Femur (tissue), 1 donor: ENCODE data around the gene HMGB4.

Experiments used
- DNase-seq: peaks from one replicate; pipeline ENCODE4 v3.0.0-alpha.2; 2017

The HMGB4 gene, protein sequence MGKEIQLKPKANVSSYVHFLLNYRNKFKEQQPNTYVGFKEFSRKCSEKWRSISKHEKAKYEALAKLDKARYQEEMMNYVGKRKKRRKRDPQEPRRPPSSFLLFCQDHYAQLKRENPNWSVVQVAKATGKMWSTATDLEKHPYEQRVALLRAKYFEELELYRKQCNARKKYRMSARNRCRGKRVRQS

GRCh38 chr1:33863779-33864178 is at the start of gene HMGB4:
Gene HMGB4, plus strand, starts transcription at chr1:33864079. Its CDS starts 113 bp downstream, at chr1:33864192.
- no peak for DNase-seq

GRCh38 chr1:33814166-33814565 is 49.7 kb upstream of the HMGB4 start:
- DNase-seq: no peak

GRCh38 chr1:33815061-33815460 is 48.8 kb upstream of the HMGB4 start:
- DNase-seq: no peak

GRCh38 chr1:33818071-33818470 is 45.8 kb upstream of the HMGB4 start:
- no peak for DNase-seq

DNA sequence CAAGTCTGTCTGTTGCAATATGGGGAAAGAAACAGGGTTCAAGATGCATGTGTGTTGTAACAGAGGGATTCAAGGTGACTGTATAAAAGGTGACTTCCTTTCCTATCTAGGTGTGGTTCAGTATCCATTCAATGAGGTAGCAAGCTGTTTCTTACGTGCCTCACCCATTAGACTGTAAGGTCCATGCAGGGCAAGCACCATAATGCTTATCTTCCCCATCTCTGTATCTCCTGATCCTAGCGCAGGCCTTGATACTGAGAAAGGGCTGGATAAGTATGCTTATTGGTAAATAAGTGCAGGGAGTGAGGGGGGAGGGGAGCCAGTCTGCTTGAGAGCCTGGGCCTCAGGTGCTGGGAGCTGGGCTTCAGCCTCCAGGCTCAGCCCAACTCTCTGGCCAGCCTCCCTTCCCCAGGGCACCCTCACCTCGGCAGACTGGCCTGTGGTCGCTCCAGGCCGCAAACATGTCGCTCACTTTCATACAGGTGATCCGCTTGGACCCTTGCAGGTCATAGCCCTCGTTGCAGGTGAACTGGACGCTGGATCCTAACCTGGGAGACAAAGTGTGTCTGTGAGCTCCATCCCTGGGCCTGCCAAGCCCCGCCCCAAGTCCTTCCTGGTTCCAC is 44.5 kb upstream of the HMGB4 start:
- no peak for DNase-seq

GRCh38 chr1:33819913-33820311 is 44.0 kb upstream of the HMGB4 start:
- DNase-seq: no peak

- no peak for DNase-seq
Observed at GRCh38 chr1:33820804-33821203, 43.1 kb upstream of the HMGB4 start.

GRCh38 chr1:33821291-33821690 is 42.6 kb upstream of the HMGB4 start:
- no peak for DNase-seq

DNA sequence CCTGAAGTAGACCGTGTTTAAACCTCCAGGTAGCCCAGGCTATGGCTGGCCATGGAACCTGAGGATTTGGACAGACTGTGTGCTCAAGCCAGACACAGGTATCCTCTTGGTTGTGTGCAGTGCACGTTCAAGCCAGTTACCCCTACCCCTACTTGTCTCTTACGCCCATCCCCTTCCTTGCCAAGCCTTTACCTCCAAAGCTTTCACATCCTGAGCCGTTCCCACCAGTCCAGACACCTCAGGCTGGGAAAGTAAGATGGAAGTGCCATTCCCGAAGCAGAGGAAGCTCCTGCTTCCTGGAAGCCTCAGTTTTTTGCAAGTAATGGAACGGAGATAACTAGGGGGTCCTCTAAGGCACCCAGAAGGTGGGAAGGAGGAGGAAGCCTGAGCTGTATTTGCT is 41.5 kb upstream of the HMGB4 start:
- no peak for DNase-seq

- no peak for DNase-seq
Observed at GRCh38 chr1:33823401-33823800, 40.5 kb upstream of the HMGB4 start.

GRCh38 chr1:33823830-33824229 is 40.0 kb upstream of the HMGB4 start:
- DNase-seq: no peak

- no peak for DNase-seq
Observed at GRCh38 chr1:33824321-33824720, 39.6 kb upstream of the HMGB4 start.

DNA sequence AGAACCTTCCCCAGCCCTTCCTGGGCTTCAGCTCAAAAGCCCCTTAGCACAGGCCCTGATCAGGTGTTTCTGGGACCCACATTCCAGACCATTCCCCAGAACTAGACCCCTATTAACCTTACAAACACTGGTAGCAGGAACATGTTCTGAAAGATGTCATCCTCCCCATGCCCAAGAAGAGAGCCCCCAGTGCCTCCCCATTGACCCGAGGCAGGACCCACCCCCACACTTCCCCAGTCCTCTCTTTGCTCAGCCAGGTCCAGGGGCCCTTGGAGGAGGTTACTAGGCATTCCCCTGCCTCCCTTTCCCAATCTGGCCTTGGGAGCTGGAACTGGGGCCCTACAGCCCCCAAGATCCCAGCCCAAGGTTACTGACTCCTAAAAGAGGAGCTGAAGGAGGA is 38.9 kb upstream of the HMGB4 start:
- no peak for DNase-seq

GRCh38 chr1:33825506-33825905 is 38.4 kb upstream of the HMGB4 start:
- no peak for DNase-seq

DNA sequence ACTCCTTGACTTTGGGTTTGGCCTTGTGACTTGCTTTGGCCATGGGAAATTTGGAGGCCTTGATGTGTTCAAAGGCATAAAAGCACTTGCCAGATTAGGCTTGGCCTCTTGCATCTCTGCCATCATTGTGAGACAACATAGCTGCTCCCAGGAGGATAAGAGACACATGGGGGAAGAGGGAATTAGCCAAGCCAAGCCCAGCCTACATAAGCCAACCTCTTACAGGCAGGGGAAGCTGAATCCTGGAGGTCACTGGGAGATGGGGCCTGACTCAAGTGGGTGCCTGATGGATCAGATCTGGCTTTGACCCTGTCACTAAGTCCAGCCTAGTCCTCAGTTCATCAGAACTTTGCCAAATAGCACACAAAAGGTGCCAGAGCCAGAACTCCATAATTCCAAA is 37.6 kb upstream of the HMGB4 start:
- no peak for DNase-seq

- DNase-seq: no peak
Observed at GRCh38 chr1:33826711-33827110, 37.2 kb upstream of the HMGB4 start.

GRCh38 chr1:33828059-33828458 is 35.8 kb upstream of the HMGB4 start:
- DNase-seq: no peak

GRCh38 chr1:33828654-33829053 is 35.2 kb upstream of the HMGB4 start:
- no peak for DNase-seq

DNA sequence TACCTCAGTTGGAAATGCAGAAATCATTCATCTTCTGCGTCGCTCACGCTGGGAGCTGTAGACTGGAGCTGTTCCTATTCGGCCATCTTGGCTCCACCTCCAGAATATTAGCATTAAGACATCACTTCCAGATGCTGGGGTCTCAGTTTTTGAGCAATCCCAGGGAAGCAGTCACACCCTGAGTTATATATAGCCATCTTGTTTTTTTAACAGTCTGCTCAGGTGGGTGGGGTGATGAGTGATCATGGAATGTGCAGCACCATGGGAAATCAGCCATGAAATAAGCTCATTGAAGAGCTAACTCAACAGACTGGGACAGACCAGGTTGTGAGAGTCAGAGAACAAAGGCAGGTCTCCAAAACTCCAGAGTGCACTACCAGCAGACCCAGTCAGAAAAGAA is 27.0 kb upstream of the HMGB4 start:
- DNase-seq: no peak

- no peak for DNase-seq
Observed at GRCh38 chr1:33837635-33838034, 26.2 kb upstream of the HMGB4 start.

GRCh38 chr1:33841494-33841893 is 22.4 kb upstream of the HMGB4 start:
- DNase-seq: no peak

DNA sequence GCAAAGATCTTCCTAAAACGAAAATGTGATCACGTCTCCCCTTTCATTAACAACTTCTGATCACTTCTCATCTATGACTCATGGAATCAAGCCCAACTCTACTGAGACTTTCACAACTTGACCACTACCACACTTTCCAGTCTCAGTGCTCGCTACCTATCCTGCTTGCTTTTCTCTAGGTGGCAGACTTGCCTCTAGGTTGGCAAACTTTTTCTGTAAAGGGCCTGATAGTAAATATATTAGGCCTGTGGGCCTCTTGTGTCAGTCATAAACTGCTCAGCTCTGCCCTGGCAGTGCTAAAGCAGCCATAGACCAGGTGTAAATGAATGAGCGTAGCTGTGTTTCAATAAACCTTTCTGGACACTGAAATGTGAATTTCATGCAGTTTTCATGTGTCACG is 21.5 kb upstream of the HMGB4 start:
- DNase-seq: no peak

- no peak for DNase-seq
Observed at GRCh38 chr1:33844166-33844565, 19.7 kb upstream of the HMGB4 start.

- no peak for DNase-seq
Observed at GRCh38 chr1:33846861-33847260, 17.0 kb upstream of the HMGB4 start.
